ENCODE results near the gene GPSM1. TPM values are rescaled to one million over a fixed set of nuclear protein-coding genes. Genes with fewer than 3 reads are reported as not detected.

GPSM1 gene
- total and polyA plus RNA-seq, 9 of the 15 experiments (the other 6 are each of a cell fraction or from before 2014, with no cell fraction given): 0.04 to 14.2 (median 3.1) TPM

GRCh38 chr9:136400038-136400834 lies 72.9 kb downstream of the GPSM1 start, which contains the start of gene SNAPC4 (continued):
- TF ChIP-seq RAD21 (CRISPR knock-in tag; conservative IDR thresholded peaks at IDR 0.05 in 1 of 2, IDR thresholded peaks at IDR 0.05 in 1 of 2) (peak; percentile 83 to 85), HDAC8 (tag; IDR thresholded peaks at IDR 0.05) (no peak; the same call in 1 of the 2 replicates), ZNF707 (CRISPR knock-in tag; conservative IDR thresholded peaks at IDR 0.05) (no peak), NFRKB (IDR thresholded peaks at IDR 0.05; ENCODE audit: low read depth) (no peak), MAFF (IDR thresholded peaks at IDR 0.05; ENCODE audit: low read length) (no peak), HIVEP1 (CRISPR knock-in tag; IDR thresholded peaks at IDR 0.05) (no peak), DLX4 (CRISPR knock-in tag; IDR thresholded peaks at IDR 0.05) (no peak), ZBTB2 (IDR thresholded peaks at IDR 0.05) (no peak), MYNN (IDR thresholded peaks at IDR 0.05) (0 out of 2 replicates have a peak, but pooled peaks have one; percentile 17), MYNN (CRISPR knock-in tag; IDR thresholded peaks at IDR 0.05) (no peak), YBX1 (IDR thresholded peaks at IDR 0.05) (no peak), HDAC2 (IDR thresholded peaks at IDR 0.05) (no peak), ESRRA (IDR thresholded peaks at IDR 0.05; ENCODE audit: borderline replicate concordance, low read depth) (peak; percentile 47; the same call in 1 of the 2 replicates), ATF7 (IDR thresholded peaks at IDR 0.05) (peak; percentile 74; the same call in 1 of the 2 replicates), ZNF445 (CRISPR knock-in tag; IDR thresholded peaks at IDR 0.05; ENCODE audit: low read depth) (no peak), ZSCAN29 (IDR thresholded peaks at IDR 0.05) (no peak), SMARCE1 (IDR thresholded peaks at IDR 0.05) (no peak), PYGO2 (tag; IDR thresholded peaks at IDR 0.05) (no peak), BRF2 (IDR thresholded peaks at IDR 0.05; ENCODE audit: borderline replicate concordance, insufficient read depth, insufficient read length) (no peak), U2AF1 (optimal IDR thresholded peaks at IDR 0.05; ENCODE audit: low read depth, low read length) (peak; percentile 79), GATA2 (CRISPR knock-in tag; IDR thresholded peaks at IDR 0.05) (no peak), RUNX1 (IDR thresholded peaks at IDR 0.05; ENCODE audit: low read depth) (no peak), VEZF1 (CRISPR knock-in tag; IDR thresholded peaks at IDR 0.05) (peak; percentile 55)
- TF ChIP-seq, protein P1, sequence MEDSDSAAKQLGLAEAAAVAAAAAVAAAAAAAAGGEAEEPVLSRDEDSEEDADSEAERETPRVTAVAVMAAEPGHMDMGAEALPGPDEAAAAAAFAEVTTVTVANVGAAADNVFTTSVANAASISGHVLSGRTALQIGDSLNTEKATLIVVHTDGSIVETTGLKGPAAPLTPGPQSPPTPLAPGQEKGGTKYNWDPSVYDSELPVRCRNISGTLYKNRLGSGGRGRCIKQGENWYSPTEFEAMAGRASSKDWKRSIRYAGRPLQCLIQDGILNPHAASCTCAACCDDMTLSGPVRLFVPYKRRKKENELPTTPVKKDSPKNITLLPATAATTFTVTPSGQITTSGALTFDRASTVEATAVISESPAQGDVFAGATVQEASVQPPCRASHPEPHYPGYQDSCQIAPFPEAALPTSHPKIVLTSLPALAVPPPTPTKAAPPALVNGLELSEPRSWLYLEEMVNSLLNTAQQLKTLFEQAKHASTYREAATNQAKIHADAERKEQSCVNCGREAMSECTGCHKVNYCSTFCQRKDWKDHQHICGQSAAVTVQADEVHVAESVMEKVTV (CRISPR knock-in tag; IDR thresholded peaks at IDR 0.05): 0 out of 2 replicates have a peak, but pooled peaks have one; percentile 47

Measured in K562 (cell line).